Activated CD8-positive, alpha-beta memory T cell treated with anti-CD3 and anti-CD28 coated beads for 4 hours (primary cell): Measurements from ENCODE around the gene PSMB5.
"Not testable (repeated sequence)": the region's sequence is repeated elsewhere in the genome, so short reads cannot be mapped to it uniquely, and the experiment has no call there.

Experiments used
- DNase-seq, 2 donors: peaks; one replicate each; pipeline ENCODE4 v3.0.0-alpha.2; 2020; ENCODE audit warnings: low read depth in 2 of 2

Gene PSMB5

GRCh38 chr14:23015618-23016017 lies 19.1 kb downstream of the PSMB5 start:
- DNase-seq = no peak

GRCh38 chr14:23013749-23014054 lies 21.0 kb downstream of the PSMB5 start:
- DNase-seq = not testable (repeated sequence)

- DNase-seq = no peak
These were observed 21.5 kb downstream of the PSMB5 start for GRCh38 chr14:23013054-23013748.

GRCh38 chr14:23009939-23010726 lies 24.6 kb downstream of the PSMB5 start, which contains the start of gene C14orf93:
C14orf93 (minus strand) TSS chr14:23010143; CDS start chr14:22999023, 11,120 bp downstream.
- DNase-seq = peak; percentile 58 to 60

GRCh38 chr14:23009483-23009938 lies 25.2 kb downstream of the PSMB5 start:
- DNase-seq = no peak

GRCh38 chr14:23008831-23009230 lies 25.9 kb downstream of the PSMB5 start:
- no peak for DNase-seq

- peak; percentile 90 to 97 for DNase-seq
These were observed 27.9 kb downstream of the PSMB5 start for GRCh38 chr14:23006544-23007419.

- no peak for DNase-seq
These were observed 28.5 kb downstream of the PSMB5 start for GRCh38 chr14:23006188-23006534.

- DNase-seq = no peak
These were observed 29.1 kb downstream of the PSMB5 start for GRCh38 chr14:23005451-23006187.

GRCh38 chr14:23004274-23004673 lies 30.4 kb downstream of the PSMB5 start:
- not testable (repeated sequence) for DNase-seq

GRCh38 chr14:23002592-23002991 lies 32.1 kb downstream of the PSMB5 start:
- DNase-seq = no peak

- no peak for DNase-seq
These were observed 33.8 kb downstream of the PSMB5 start for GRCh38 chr14:23000860-23001259.

GRCh38 chr14:22998329-22999012 lies 36.2 kb downstream of the PSMB5 start:
- DNase-seq = no peak

GRCh38 chr14:22997676-22998323 lies 36.9 kb downstream of the PSMB5 start:
- no peak for DNase-seq

GRCh38 chr14:22996768-22997654 lies 37.7 kb downstream of the PSMB5 start:
- no peak for DNase-seq

- DNase-seq = no peak
These were observed 38.6 kb downstream of the PSMB5 start for GRCh38 chr14:22995889-22996625.

GRCh38 chr14:22994762-22995275 lies 39.9 kb downstream of the PSMB5 start:
- no peak for DNase-seq

- DNase-seq = no peak
These were observed 41.2 kb downstream of the PSMB5 start for GRCh38 chr14:22993517-22993916.
